Measurements from ENCODE around the gene GTF3C1. TPM values are rescaled to one million over a fixed set of nuclear protein-coding genes. Genes with fewer than 3 reads are reported as not detected.

GTF3C1 gene
- total RNA-seq, 1 donor: 59.0 TPM

- H2AFZ ChIP-seq (ENCODE audit: low read length): peak overlapping the region; percentile 93
- peaks cover 12% of the 10 kb centered on the region for H3K36me3 ChIP-seq (ENCODE audit: insufficient read depth, low read length)
- peaks cover 41% of the 10 kb centered on the region for H3K4me1 ChIP-seq (ENCODE audit: insufficient read depth, low read length)
- H3K4me3 ChIP-seq (ENCODE audit: insufficient read depth, low read length): peak overlapping the region; percentile 92
- H3K27me3 ChIP-seq (ENCODE audit: insufficient read depth, low read length): no peaks in the 10 kb centered on the region
- H4K20me1 ChIP-seq (ENCODE audit: insufficient read depth, low read length): peaks cover 44% of the 10 kb centered on the region
- DNase-seq (ENCODE audit: insufficient read length, low spot score, missing footprints): no peak
- H3K79me2 ChIP-seq (ENCODE audit: insufficient read depth, low read length): peaks cover 75% of the 10 kb centered on the region
- peak overlapping the region; percentile 99 for H3K4me2 ChIP-seq (ENCODE audit: insufficient read depth, low read length)
- H3K27ac ChIP-seq (ENCODE audit: low read depth, low read length): peak overlapping the region; percentile 99
- no peaks in the 10 kb centered on the region for H3K9me3 ChIP-seq (ENCODE audit: low read depth, low read length)
- TF ChIP-seq CTCF (IDR thresholded peaks at IDR 0.05; ENCODE audit: extremely low read depth, low read depth, low read length): no peak
These were observed 308 bp downstream of the GTF3C1 start for GRCh38 chr16:27549464-27549745.

GRCh38 chr16:27547851-27548250 lies 1.9 kb downstream of the GTF3C1 start:
- no peak overlapping the region for H2AFZ ChIP-seq (ENCODE audit: low read length)
- no peaks in the 10 kb centered on the region for H3K27me3 ChIP-seq (ENCODE audit: insufficient read depth, low read length)
- H3K36me3 ChIP-seq (ENCODE audit: insufficient read depth, low read length): peaks cover 27% of the 10 kb centered on the region
- TF ChIP-seq CTCF (IDR thresholded peaks at IDR 0.05; ENCODE audit: extremely low read depth, low read depth, low read length): no peak
- H4K20me1 ChIP-seq (ENCODE audit: insufficient read depth, low read length): peaks cover 49% of the 10 kb centered on the region
- H3K79me2 ChIP-seq (ENCODE audit: insufficient read depth, low read length): peaks cover 67% of the 10 kb centered on the region
- peaks cover 51% of the 10 kb centered on the region for H3K4me1 ChIP-seq (ENCODE audit: insufficient read depth, low read length)
- no peak for DNase-seq (ENCODE audit: insufficient read length, low spot score, missing footprints)
- peak overlapping the region; percentile 42 for H3K27ac ChIP-seq (ENCODE audit: low read depth, low read length)
- H3K4me3 ChIP-seq (ENCODE audit: insufficient read depth, low read length): no peak overlapping the region
- no peaks in the 10 kb centered on the region for H3K9me3 ChIP-seq (ENCODE audit: low read depth, low read length)
- peak overlapping the region; percentile 99 for H3K4me2 ChIP-seq (ENCODE audit: insufficient read depth, low read length)

GRCh38 chr16:27547134-27547533 lies 2.6 kb downstream of the GTF3C1 start:
- Histone ChIP-seq H3K27ac (ENCODE audit: low read depth, low read length) (peak overlapping the region; percentile 42), H3K36me3 (ENCODE audit: insufficient read depth, low read length) (peaks cover 34% of the 10 kb centered on the region), H3K4me3 (ENCODE audit: insufficient read depth, low read length) (no peak overlapping the region), H3K4me2 (ENCODE audit: insufficient read depth, low read length) (peak overlapping the region; percentile 99), H3K79me2 (ENCODE audit: insufficient read depth, low read length) (peaks cover 64% of the 10 kb centered on the region), H3K27me3 (ENCODE audit: insufficient read depth, low read length) (no peaks in the 10 kb centered on the region), H2AFZ (ENCODE audit: low read length) (no peak overlapping the region), H3K4me1 (ENCODE audit: insufficient read depth, low read length) (peaks cover 51% of the 10 kb centered on the region), H3K9me3 (ENCODE audit: low read depth, low read length) (no peaks in the 10 kb centered on the region), H4K20me1 (ENCODE audit: insufficient read depth, low read length) (peaks cover 49% of the 10 kb centered on the region)
- TF ChIP-seq CTCF (IDR thresholded peaks at IDR 0.05; ENCODE audit: extremely low read depth, low read depth, low read length): no peak
- peak; percentile 93 for DNase-seq (ENCODE audit: insufficient read length, low spot score, missing footprints)

- Histone ChIP-seq H3K27ac (ENCODE audit: low read depth, low read length) (no peak overlapping the region), H3K79me2 (ENCODE audit: insufficient read depth, low read length) (peaks cover 46% of the 10 kb centered on the region), H3K27me3 (ENCODE audit: insufficient read depth, low read length) (no peaks in the 10 kb centered on the region), H3K4me2 (ENCODE audit: insufficient read depth, low read length) (no peak overlapping the region), H3K36me3 (ENCODE audit: insufficient read depth, low read length) (peaks cover 58% of the 10 kb centered on the region), H2AFZ (ENCODE audit: low read length) (no peak overlapping the region), H3K4me1 (ENCODE audit: insufficient read depth, low read length) (peaks cover 40% of the 10 kb centered on the region), H3K9me3 (ENCODE audit: low read depth, low read length) (no peaks in the 10 kb centered on the region), H3K4me3 (ENCODE audit: insufficient read depth, low read length) (no peak overlapping the region), H4K20me1 (ENCODE audit: insufficient read depth, low read length) (peaks cover 54% of the 10 kb centered on the region)
- no peak for DNase-seq (ENCODE audit: insufficient read length, low spot score, missing footprints)
- TF ChIP-seq CTCF (IDR thresholded peaks at IDR 0.05; ENCODE audit: extremely low read depth, low read depth, low read length): no peak
These were observed 5.0 kb downstream of the GTF3C1 start for GRCh38 chr16:27544671-27545070.

Measured in osteoblast (primary cell).